ENCODE measurements around the gene SAMD10. TPM values are rescaled to one million over a fixed set of nuclear protein-coding genes. Genes with fewer than 3 reads are reported as not detected.

Gene SAMD10
- total RNA-seq, 1 donor from 2014 or later, result 3.1 TPM

GRCh38 chr20:63966944-63967322 lies 12.5 kb downstream of the SAMD10 start:
- Mint-ChIP-seq H3K4me3 (ENCODE audit: unreplicated experiment) (no peak overlapping the region), H3K9me3 (ENCODE audit: unreplicated experiment) (no peaks in the 10 kb centered on the region), H3K4me1 (ENCODE audit: low read depth, unreplicated experiment) (no peaks in the 10 kb centered on the region), H3K27ac (ENCODE audit: unreplicated experiment) (no peak overlapping the region), H3K36me3 (ENCODE audit: unreplicated experiment) (no peaks in the 10 kb centered on the region), H3K27me3 (ENCODE audit: unreplicated experiment) (peaks cover 6% of the 10 kb centered on the region)
- DNase-seq, result no peak
- TF ChIP-seq, protein P1, sequence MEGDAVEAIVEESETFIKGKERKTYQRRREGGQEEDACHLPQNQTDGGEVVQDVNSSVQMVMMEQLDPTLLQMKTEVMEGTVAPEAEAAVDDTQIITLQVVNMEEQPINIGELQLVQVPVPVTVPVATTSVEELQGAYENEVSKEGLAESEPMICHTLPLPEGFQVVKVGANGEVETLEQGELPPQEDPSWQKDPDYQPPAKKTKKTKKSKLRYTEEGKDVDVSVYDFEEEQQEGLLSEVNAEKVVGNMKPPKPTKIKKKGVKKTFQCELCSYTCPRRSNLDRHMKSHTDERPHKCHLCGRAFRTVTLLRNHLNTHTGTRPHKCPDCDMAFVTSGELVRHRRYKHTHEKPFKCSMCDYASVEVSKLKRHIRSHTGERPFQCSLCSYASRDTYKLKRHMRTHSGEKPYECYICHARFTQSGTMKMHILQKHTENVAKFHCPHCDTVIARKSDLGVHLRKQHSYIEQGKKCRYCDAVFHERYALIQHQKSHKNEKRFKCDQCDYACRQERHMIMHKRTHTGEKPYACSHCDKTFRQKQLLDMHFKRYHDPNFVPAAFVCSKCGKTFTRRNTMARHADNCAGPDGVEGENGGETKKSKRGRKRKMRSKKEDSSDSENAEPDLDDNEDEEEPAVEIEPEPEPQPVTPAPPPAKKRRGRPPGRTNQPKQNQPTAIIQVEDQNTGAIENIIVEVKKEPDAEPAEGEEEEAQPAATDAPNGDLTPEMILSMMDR (IDR thresholded peaks at IDR 0.05; ENCODE audit: partially characterized antibody, unreplicated experiment), result no peak

GRCh38 chr20:63966172-63966943 lies 13.1 kb downstream of the SAMD10 start:
- Mint-ChIP-seq H3K4me1 (ENCODE audit: low read depth, unreplicated experiment) (no peaks in the 10 kb centered on the region), H3K27ac (ENCODE audit: unreplicated experiment) (no peak overlapping the region), H3K9me3 (ENCODE audit: unreplicated experiment) (no peaks in the 10 kb centered on the region), H3K36me3 (ENCODE audit: unreplicated experiment) (no peaks in the 10 kb centered on the region), H3K4me3 (ENCODE audit: unreplicated experiment) (no peak overlapping the region), H3K27me3 (ENCODE audit: unreplicated experiment) (peaks cover 3% of the 10 kb centered on the region)
- TF ChIP-seq, protein P1 (IDR thresholded peaks at IDR 0.05; ENCODE audit: partially characterized antibody, unreplicated experiment), result no peak
- DNase-seq, result peak; percentile 7

- H3K27me3 Mint-ChIP-seq (ENCODE audit: unreplicated experiment), result peaks cover 3% of the 10 kb centered on the region
- H3K27ac Mint-ChIP-seq (ENCODE audit: unreplicated experiment), result no peak overlapping the region
- H3K9me3 Mint-ChIP-seq (ENCODE audit: unreplicated experiment), result no peaks in the 10 kb centered on the region
- H3K4me3 Mint-ChIP-seq (ENCODE audit: unreplicated experiment), result no peak overlapping the region
- TF ChIP-seq, protein P1 (IDR thresholded peaks at IDR 0.05; ENCODE audit: partially characterized antibody, unreplicated experiment), result no peak
- peak; percentile 12 for DNase-seq
- no peaks in the 10 kb centered on the region for H3K36me3 Mint-ChIP-seq (ENCODE audit: unreplicated experiment)
- H3K4me1 Mint-ChIP-seq (ENCODE audit: low read depth, unreplicated experiment), result no peaks in the 10 kb centered on the region
Observed at GRCh38 chr20:63964412-63964811, 15.0 kb downstream of the SAMD10 start.

DNA sequence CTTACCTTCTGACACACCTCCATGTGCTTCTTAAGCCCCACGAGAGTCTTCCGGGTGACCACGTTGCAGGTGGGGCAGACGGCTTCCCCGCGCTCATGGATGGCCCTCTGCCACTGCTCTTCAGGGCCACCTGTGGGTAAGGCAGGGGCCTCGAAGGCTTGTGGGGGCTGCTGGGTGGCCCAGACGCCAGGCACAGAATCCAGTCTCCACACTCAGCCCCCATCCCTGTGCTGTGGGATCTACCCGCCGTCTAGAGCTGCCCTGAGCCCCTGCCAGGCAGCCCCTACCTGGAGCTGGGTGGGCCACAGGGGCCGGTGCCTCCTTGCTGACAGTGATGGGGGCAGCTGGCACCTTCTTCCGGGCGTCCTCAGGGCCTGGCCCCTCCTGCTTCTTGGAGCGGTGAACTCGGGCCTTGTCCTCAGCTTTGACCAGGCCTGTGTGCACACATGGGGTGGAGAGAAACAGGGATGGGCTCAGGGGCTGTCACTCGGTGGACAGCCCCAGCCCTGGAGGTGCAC lies 15.6 kb downstream of the SAMD10 start:
- H3K27ac Mint-ChIP-seq (ENCODE audit: unreplicated experiment), result no peak overlapping the region
- H3K36me3 Mint-ChIP-seq (ENCODE audit: unreplicated experiment), result no peaks in the 10 kb centered on the region
- no peaks in the 10 kb centered on the region for H3K4me1 Mint-ChIP-seq (ENCODE audit: low read depth, unreplicated experiment)
- DNase-seq, result peak; percentile 8
- no peaks in the 10 kb centered on the region for H3K9me3 Mint-ChIP-seq (ENCODE audit: unreplicated experiment)
- H3K4me3 Mint-ChIP-seq (ENCODE audit: unreplicated experiment), result no peak overlapping the region
- H3K27me3 Mint-ChIP-seq (ENCODE audit: unreplicated experiment), result peaks cover under 1% of the 10 kb centered on the region
- TF ChIP-seq, protein P1 (IDR thresholded peaks at IDR 0.05; ENCODE audit: partially characterized antibody, unreplicated experiment), result no peak

GRCh38 chr20:63963348-63963741 lies 16.1 kb downstream of the SAMD10 start:
- TF ChIP-seq, protein P1 (IDR thresholded peaks at IDR 0.05; ENCODE audit: partially characterized antibody, unreplicated experiment), result no peak
- H3K27me3 Mint-ChIP-seq (ENCODE audit: unreplicated experiment), result no peaks in the 10 kb centered on the region
- H3K9me3 Mint-ChIP-seq (ENCODE audit: unreplicated experiment), result no peaks in the 10 kb centered on the region
- H3K4me1 Mint-ChIP-seq (ENCODE audit: low read depth, unreplicated experiment), result no peaks in the 10 kb centered on the region
- no peak overlapping the region for H3K27ac Mint-ChIP-seq (ENCODE audit: unreplicated experiment)
- H3K4me3 Mint-ChIP-seq (ENCODE audit: unreplicated experiment), result no peak overlapping the region
- H3K36me3 Mint-ChIP-seq (ENCODE audit: unreplicated experiment), result no peaks in the 10 kb centered on the region
- DNase-seq, result peak; percentile 9
